Heart left ventricle (tissue), 13 donors: Measurements from ENCODE around the gene ARHGAP33.

Experiments
- CTCF ChIP-seq, 12 donors: fragments of 200-600 bp; sonication (generic) in 4 of 12; IDR thresholded peaks; one replicate each; pipeline versions ENCODE4 v1.5.0 to v1.8.0; 2018 to 2022; ENCODE audit warnings: antibody characterized with exemption in 12 of 12, mild to moderate bottlenecking in 5 of 12
- POLR2A ChIP-seq, 2 donors: fragments of 450-650 bp; IDR thresholded peaks; one replicate each; pipeline ENCODE4 v1.6.1; 2017; ENCODE audit warnings: antibody characterized with exemption in 2 of 2, mild to moderate bottlenecking in 2 of 2, moderate library complexity in 2 of 2
- donor health status: ischemic (EF 13 %, LVEDD 7.1; RV severe dilation, severe dysfunction).
- donor health status: DM: no; HTN: yes; CAD: no.
- donor health status: DM: no; HTN: no; CAD: no.
- donor health status: ischemic (EF 25% LVEDD 6.9; RV normal size, moderate dysfunction).
- donor health status: ischemic (EF 25% LVEDD 5.7; RV mildly dilated, moderate dysfunction).
- donor health status: ischemic (EF 35%, LVEDD 5.7; RV mildly dilated, moderate dysfunction).
- donor health status: nonischemic (EF 11% LVEDD 7.7; RV severe dilation, severe dysfunction).
- donor health status: DM: yes; HTN: yes; CAD: no.
- donor health status: PGD.
- donor health status: ischemic (EF 29% LVEDD 5.4; RV normal size, mild dysfunction).
- donor health status: nonischemic (EF 23%, LVEDD 6.1; RV moderate dilation, normal function).

DNA sequence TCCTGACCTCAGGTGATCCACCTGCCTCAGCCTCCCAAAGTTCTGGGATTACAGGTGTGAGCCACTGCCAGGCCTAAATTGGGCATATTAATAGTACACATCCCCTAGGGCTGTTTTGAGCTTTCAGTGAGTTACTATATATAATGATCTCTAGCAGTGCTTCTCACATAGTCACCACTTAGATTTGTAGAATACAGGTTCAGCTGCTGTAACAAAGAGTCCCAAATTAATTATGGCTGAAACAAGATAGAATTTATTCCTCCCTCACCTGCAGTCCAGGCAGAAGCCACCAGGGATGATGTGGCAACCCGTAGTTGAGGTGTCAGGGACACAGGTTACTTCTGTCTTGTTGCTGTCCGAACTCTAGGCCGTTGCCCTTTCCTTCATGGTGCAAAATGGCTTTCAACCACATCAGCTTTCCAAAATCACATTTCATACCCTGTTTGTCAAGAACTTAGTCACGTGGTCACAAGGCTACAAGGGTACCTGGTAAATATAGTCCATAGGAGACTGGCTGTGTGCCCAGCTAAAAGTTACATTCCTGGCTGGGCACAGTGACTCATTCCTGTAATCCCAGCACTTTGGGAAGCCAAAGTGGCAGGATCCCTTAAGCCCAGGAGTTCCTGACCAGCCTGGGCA, 14.5 kb upstream of the ARHGAP33 start:
- TF ChIP-seq CTCF (IDR thresholded peaks at IDR 0.05) (no peak), POLR2A (IDR thresholded peaks at IDR 0.05) (no peak)
